Glomerular endothelial cell (primary cell): Measurements from ENCODE around the gene TMEM207. TPM values are rescaled to one million over a fixed set of nuclear protein-coding genes. Genes with fewer than 3 reads are reported as not detected.

Experiments
- DNase-seq: peaks from one replicate; pipeline ENCODE4 v3.0.0-alpha.2; 2011; ENCODE audit warnings: low read depth, low spot score; ENCODE audit errors: extremely low read depth
- total RNA-seq: library from RNA; depleted of rRNA; stranded (reverse); fragments of >200 nt; gene quantifications from 2 replicates; pipeline ENCODE4 v1.2.3, GENCODE V29; 2015

TMEM207 gene
- total RNA-seq, 1 donor from 2014 or later: not detected

DNA sequence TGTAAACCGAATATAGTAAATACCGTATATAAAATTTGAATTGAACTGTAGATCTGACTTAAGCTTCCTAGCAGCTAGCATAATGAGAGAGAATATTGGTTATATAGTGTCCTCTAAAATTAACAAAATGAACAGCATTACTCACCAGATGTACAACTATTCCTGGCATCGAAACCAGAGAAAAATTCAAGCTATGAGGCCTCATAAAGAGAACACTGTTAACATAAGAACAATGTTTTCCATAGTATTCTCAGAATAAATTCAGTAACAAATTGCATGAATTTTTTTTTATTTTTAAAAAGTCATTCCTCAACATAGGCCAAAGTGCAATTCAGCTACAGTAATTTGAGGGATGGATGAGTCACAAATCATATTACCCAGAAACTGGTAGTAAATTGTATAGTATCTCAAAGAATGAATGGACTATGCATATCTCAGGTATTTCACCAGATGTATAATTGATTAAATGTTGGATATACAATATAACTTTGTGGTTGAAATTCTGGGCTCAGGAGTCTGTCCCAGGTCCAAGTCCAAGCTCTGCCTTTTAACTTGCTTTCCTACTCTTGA, 5.0 kb downstream of the TMEM207 start:
- no peak for DNase-seq

DNA sequence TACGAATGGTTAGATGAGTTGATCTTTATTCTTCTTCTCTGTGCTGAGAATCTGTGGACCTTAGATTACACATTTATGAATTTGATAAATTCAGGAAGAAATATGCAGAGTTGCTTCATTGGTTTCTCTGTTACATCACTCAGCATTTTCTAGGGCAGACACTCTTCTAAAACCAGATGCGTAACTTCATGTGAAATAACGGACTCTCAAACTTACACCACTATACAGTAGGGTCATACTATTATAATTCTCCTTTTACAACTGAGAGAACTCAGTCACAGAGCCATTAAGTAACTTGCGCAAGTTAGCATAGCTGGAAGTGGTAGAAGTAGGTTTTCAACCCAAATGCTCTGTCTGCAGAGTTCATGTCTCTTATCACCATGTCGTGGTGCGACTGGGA, 5.7 kb downstream of the TMEM207 start:
- no peak for DNase-seq

GRCh38 chr3:190443257-190443656, 6.4 kb downstream of the TMEM207 start:
- DNase-seq: no peak

GRCh38 chr3:190442240-190442639, 7.5 kb downstream of the TMEM207 start:
- no peak for DNase-seq

DNA sequence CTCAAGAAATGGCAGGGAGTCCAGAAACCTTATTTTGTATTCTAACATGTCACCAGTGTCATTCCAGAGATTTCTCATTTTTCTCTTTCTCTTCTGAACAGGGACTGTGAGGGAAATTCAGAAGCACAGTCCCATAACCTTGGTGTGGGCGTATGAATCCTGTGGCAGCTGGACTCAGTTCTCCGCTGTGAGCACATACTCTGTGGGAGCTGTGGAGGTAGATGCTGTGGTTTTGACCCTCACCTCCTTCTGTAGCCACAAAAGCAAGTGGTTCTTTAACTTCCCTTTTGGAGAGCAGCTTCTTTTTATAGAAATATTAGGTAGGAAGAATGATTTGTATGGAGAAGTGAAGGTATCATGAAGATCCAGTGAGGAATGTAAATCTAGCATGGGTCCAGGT, 13.4 kb downstream of the TMEM207 start:
- no peak for DNase-seq

DNA sequence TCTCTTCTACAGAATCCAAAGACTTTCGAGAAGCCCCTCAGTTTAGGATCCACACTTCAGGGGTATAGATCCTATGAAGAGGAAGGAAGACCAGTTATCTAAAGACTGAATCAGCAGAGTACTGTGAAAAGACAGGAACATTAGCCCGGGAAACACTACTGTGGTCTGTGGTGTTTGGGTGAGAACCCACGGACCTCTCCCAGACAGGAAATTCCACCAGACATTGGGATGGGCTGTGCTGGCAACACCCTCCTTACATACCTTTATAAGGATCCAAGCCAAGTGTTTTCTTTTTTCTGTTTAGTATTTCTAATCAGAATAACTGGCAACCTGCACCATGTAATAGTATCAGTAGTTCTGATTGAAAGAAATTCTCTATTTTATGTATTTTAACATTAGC, 14.1 kb downstream of the TMEM207 start:
- DNase-seq: no peak

GRCh38 chr3:190433626-190434025, 16.1 kb downstream of the TMEM207 start:
- DNase-seq: no peak

DNA sequence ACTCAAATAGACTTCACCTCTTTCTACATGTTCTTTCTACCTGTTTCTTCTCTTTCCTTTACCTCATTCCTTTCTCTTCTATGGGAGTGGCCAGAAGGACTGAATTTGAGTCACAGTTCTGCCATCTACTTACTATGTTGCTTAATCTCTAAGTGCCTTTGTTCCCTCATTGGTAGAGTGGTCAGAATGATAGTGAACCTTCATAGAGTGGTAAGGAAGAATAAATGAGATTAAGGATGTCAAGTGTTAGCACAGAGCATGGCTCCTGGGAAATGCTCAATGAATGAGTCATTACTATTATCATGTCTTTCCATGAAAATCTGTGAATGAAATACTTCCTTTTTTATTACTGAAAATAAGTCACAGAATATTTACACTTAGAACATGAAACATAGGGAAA, 17.5 kb downstream of the TMEM207 start:
- no peak for DNase-seq

DNA sequence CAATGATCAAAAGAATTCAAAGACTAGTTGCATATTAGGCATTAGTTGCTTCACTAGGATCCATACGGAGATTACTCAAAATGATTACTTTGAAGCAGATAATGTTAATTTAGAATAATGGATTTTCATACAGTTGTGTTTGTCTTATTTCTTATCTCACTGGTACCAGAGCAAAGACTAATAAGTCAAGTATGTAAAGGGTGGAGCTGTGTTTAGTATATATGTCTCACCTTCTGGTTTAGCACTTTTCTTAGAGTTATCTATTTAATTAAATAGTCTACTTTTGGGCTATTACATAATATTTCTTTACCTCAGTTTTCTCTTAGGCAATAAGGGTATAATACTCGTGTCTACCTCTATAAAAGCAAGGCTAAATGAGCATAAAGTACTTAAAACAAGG, 18.8 kb downstream of the TMEM207 start:
- DNase-seq: no peak

DNA sequence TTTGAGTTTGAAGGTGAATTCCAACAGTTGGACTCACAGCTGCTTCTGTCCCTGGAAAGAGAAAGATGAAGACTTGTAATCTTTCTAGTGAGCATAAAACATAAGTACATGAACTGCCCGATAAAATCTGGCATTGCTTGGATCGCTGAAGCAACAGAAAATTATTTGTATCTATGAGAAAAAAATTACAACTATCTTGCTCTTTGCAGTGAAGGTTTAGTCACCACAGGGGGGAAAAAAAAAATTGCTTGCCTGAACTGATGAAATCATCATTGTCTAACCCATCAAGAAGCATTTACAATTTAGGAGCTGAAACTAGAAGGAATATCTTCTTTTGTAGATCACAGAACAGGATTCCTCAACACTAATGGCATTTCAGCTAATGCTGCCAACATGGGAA, 20.0 kb downstream of the TMEM207 start:
- DNase-seq: no peak

- DNase-seq: no peak
Measured at GRCh38 chr3:190426806-190427507, 22.7 kb downstream of the TMEM207 start.

DNA sequence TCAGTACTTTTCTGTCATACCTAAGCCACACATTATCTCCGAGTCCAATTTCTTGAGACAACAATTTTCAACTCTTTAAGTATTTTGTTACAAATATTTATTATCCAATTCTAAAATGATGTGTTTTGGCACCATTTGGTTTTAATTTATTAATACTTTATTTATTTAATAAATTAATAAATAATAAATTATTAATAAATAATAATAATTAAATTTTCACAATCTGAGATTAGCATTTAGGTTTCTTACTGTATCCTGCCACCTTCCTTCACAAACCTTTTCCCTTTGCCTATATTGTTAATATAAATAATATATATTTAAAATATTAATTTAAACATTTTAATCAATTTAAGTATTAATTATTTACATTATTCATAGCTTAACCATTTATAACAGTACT, 23.9 kb downstream of the TMEM207 start:
- no peak for DNase-seq

GRCh38 chr3:190424478-190425439, 24.9 kb downstream of the TMEM207 start:
- peak; percentile 57 for DNase-seq

DNA sequence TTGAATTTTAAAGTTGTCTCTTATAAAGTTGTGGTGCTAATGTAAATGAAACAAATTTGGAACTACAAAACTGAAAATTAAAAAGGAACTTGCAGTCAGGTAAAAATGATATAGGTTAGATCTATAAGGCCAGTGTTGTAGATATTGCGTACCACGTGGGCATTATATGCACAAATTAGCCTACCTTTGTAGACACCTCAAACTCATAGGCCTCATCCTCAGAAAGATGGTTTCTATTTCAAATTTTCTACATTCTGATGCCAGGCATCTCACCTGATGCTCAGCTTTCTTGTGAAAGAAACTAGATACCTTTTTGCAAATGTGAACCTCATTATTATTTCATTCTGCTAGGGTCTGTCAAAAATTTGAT, 25.6 kb downstream of the TMEM207 start:
- no peak for DNase-seq

- DNase-seq: no peak
Measured at GRCh38 chr3:190414297-190414696, 35.4 kb downstream of the TMEM207 start.

- DNase-seq: no peak
Measured at GRCh38 chr3:190404715-190405114, 45.0 kb downstream of the TMEM207 start.

DNA sequence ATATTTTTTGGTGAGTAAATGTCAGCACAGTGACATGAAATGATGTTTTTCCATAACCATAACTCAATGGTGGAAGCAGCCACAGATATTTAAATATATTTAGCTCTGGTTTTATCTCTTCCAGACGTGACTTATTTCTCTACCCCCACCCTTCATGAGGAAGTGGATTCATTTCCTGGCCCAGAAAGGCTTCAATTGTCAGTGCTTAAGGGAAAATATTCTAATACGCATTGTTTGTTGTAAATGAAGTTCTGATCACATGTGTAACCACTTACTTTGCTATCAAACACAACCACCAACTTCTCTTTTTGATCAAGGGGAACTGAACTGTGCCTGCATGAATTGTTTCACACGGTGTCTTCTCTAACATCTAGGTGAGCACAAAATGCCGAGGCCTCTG, 47.7 kb downstream of the TMEM207 start:
- peak; percentile 62 for DNase-seq

DNA sequence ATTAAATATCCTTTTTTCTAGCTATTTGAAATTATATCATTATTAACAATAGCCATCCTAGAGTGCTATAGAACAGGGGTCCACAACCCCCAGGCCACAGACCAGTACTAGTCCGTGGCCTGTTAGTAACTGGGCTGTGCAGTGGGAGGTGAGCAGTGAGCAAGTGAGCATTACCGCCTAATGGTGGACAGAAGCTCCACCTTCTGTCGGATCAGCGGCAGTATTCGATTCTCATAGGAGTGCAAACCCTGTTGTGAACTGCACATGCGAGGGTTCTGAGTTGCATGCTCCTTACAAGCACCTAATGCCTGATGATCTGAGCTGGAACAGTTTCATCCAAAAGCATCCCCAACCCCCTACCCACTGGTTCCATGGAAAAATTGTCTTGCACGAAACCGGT, 50.0 kb downstream of the TMEM207 start:
- no peak for DNase-seq

- DNase-seq: no peak
Measured at GRCh38 chr3:190397889-190398288, 51.8 kb downstream of the TMEM207 start.

- DNase-seq: no peak
Measured at GRCh38 chr3:190396001-190396400, 53.7 kb downstream of the TMEM207 start.

GRCh38 chr3:190388703-190389102, 61.0 kb downstream of the TMEM207 start:
- no peak for DNase-seq
